HG02642 (cell line): Measurements from ENCODE around the gene RHCG.
A peak's percentile ranks its signal among the peaks of the same experiment; 100 is the strongest.

ENCODE experiments used
- ATAC-seq: cut with Tn5 transposase; IDR thresholded peaks from one replicate; pipeline ENCODE4 v1.9.1; 2021; ENCODE audit warnings: mild to moderate bottlenecking; ENCODE audit not compliant: unreplicated experiment, poor library complexity

Gene RHCG

DNA sequence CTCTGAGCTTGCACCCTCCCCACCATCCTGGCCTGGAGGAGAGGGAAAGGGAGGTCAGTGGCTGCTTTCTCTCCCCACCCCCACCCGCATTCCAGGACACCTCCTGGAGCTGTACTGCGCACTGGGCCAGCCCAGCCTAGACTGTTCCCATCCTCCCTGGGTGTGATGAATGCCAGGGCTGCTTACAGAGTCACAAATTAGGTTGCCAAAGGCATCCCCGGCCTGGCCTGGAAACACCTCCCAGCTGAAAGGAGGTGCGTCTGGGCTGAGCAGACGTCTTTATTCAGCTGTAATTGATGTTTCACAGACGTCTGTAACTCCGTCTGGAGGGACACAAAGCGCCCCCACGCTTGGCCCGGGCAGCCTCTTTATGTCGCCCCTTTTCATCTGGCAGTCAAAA is 47.6 kb downstream of the RHCG start:
- no peak for ATAC-seq

- ATAC-seq, result no peak
These were observed 48.7 kb downstream of the RHCG start for GRCh38 chr15:89447676-89448075.

DNA sequence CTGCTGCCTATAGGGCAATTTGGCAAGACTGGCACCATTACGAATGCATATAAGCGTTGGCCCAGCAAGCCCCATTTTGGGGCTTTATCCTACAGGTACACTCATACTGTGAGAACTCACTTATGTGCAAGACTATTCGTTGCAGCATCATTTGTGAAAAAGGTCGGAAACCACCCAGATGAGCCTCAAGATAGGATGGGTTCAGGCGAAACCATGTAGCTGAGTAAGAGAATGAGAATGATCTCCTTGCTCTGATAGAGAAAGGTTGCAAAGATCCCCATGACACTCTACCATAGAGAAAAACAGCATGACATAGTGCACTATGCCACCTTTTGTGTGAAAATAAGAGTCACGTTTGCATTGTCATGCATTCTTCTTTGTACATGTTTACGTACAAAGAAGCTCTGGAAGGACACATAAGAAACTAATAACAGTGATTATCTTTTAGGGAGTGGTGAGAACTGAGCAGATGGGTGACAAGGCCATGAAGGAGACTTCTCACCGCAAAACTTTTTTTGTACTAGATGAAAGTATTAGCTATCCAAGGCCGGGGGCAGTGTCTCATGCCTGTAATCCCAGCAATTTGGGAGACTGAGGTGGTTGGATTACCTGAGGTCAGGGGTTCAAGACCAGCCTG is 50.0 kb downstream of the RHCG start:
- ATAC-seq, result no peak

- ATAC-seq, result no peak
These were observed 50.9 kb downstream of the RHCG start for GRCh38 chr15:89445518-89445917.

GRCh38 chr15:89444241-89445225 is 51.9 kb downstream of the RHCG start:
- ATAC-seq, result no peak

DNA sequence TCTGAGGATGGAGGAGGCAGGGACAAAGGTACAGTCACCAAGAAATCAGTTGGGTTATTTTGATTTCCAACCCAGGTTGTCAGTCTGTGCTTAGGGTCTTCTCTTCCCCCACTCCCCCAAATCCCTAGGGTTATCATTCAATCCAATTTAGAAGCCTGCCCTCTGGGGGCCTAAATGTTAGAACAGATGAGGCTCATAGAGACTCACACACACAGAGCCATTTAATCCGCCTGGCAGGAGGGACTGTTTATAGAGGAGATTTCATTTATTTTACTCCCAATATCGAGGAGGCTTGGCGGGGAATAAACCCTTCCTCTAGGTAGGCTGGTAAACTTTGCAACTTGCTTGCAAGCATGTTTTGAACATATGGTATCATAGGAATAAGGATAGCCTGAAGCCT is 52.8 kb downstream of the RHCG start:
- ATAC-seq, result no peak

DNA sequence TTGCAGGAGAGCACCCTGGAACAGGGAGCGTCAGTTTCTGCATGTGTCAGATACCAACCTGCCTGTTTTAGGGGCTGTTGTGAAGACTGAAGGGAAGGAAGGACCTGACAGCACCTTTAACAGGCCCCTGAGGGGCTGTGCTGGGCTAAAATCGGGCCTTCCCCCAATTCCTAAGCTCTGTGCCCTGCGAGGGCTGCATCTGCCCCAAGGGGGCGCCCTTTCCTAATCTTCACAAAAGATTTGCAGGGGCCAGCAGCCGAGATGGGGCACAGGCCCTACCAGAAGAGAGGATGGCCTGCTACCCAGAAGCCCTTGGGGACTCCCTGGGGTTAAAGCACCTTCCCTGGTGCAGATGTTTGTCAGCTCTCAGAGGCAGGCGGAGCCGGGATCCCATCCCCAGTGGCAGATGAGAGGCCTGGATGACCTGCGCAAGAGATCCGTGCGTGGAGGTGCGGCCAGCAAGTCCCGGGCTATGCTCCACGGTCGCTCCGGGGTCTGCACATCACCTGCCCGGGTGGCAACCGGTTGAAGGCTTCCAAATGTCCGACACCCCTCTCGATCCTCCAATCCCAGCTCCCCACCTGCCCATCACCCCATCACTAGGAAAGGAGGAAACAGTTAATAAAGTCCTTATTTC is 53.6 kb downstream of the RHCG start:
- ATAC-seq, result no peak

DNA sequence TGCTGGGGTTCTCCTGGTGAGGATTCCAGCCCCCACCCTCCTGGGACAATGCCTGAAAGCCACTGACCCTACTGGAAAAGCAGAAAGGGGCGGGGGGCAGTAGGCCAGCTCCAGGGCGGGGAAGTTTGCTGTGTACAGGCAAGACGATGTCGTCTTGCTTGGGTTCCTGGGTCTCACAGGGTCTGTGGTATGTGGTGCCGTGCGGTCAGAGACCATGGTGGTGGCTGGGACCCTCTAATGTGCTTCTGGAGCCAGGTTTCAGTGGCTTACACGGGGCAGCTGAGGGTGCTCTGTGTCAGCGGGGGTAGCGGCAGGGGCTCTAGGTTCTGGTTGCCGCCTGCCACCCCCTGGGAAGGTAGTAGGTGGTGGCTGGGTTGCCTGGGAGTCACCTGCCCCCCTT is 54.2 kb downstream of the RHCG start:
- ATAC-seq, result no peak

GRCh38 chr15:89441295-89441812 is 55.0 kb downstream of the RHCG start:
- ATAC-seq, result peak; percentile 95

GRCh38 chr15:89439764-89440163 is 56.6 kb downstream of the RHCG start:
- no peak for ATAC-seq

GRCh38 chr15:89436560-89437311 is 59.6 kb downstream of the RHCG start:
- no peak for ATAC-seq

- ATAC-seq, result no peak
These were observed 61.0 kb downstream of the RHCG start for GRCh38 chr15:89435362-89435761.

DNA sequence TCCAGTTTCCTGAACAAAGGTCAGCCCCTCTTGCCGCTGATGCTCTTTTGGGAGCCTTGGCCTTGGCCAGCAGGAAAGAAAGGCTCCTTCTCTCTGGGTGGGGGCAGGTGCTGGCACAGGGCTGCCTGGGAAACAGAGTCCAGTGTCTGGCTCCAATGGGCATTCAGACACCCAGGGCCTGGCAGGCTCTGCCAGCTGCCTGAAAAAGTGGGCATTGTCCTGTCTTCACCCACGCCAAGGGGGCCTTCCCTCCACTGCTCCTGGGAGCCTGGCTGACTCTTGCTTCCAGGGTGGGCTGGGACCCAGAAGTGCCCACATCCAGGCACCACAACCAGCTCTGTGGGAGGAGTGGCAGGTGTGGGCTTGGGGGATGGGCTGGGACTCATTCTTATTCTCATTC is 62.7 kb downstream of the RHCG start:
- no peak for ATAC-seq

DNA sequence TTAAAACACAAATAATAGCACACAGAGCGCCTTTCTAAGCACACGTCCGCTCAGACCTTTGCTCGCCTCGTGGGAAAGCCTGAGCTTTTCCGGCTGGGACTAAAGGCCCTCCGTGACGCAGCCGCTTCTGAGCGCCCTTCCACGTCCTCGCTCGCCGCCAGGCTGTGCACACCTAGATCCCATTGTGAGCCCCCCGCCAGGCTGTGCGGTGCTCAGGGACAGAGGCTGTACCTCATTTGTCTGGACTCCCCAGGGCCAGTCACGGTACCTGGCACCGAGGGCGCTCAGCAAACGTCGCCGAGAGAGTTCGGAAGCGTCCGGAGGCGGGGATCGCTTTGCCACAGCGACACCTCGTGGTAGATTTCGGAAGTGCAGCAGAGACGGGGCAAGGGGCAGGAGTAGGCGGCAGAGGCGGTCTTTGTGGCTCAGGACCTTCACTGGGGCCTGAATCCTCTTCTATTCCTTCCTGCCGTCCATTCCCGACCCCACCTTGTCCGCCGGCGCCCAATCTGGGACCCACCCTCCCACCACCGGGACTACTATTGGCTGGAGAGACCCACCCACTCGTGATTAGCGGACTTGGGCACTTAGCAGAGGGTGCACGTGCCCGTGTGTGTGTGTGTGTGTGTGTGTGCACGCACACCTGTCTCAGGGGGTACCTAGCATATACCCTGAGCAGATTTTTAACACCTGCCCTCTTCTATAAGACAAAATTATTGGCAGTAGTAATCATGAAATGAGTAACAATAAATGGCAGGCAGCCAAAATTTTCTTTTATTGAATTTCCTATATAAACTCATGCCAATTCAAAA is 65.6 kb downstream of the RHCG start:
- ATAC-seq, result peak; percentile 86

GRCh38 chr15:89429986-89430385 is 66.4 kb downstream of the RHCG start:
- no peak for ATAC-seq

DNA sequence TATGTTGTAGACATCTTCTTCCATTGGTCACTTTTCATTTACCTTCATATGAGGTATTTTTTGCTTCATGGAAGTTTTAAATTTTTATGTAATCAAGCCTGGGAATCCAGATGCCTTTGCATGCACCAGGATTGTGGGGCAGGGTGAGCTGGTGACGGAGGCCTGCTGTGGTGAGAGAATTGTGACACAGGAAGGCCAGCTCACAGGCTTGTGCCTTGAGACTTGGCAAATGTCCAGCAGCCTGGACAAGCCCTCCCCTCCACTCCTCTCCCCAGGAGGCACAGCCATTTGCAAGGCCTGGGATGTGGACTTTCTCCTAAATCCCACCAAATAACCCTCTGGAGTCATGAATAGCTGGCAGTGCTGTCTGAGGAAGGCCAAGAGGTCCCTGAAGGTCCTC is 67.4 kb downstream of the RHCG start:
- ATAC-seq, result no peak

DNA sequence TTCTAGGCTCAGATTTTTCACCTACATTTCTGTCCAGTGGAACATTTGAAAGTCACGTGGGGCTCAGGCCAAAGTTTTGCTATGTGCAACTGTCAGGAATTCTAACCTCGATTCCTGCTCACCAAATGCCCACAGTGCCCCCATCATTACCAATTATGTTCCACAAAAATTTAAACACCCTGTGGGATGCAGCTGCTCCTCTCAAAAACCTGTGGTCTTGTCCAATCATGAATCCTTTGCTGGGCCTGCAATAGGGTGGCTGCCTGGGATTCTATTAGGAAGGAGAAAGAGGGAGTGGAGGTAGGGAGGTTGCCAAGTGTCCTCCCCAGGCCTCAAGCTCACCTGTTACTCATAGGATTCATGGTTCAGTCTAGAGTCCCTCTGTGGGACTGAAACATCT is 68.1 kb downstream of the RHCG start:
- ATAC-seq, result no peak

DNA sequence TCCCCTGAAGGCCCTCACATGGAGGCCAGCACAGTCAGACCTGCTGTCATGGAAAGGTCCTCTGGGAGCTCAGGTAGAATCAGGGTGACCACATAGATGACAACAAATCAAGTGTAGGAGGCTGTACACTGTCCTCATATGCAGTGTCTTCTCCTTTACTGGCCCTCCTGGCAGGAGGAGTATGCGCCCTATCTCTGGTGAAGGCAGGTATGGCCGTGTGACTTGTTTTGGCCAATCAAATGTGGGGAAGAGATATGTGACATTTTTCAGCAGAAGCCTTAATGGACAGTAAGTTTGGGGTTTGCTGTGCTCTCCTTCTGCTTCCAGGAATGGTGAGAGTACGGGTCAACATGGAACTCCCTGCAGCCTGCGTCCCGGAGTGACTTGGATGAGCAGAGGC is 69.9 kb downstream of the RHCG start:
- ATAC-seq, result no peak

- no peak for ATAC-seq
These were observed 72.4 kb downstream of the RHCG start for GRCh38 chr15:89423981-89424380.
